IMR-90 (cell line): ENCODE measurements around the gene LRIG1. TPM values are rescaled to one million over a fixed set of nuclear protein-coding genes. Genes with fewer than 3 reads are reported as not detected.
A peak's percentile ranks its signal among the peaks of the same experiment; 100 is the strongest.

ENCODE experiments used
- ATAC-seq: fragments of 200-7000 bp; cut with Tn5 transposase; 2 replicates; pipeline ENCODE4 v1.9.1; 2020; ENCODE audit warnings: low read depth, mild to moderate bottlenecking, moderate library complexity
- BruUV-seq: library from RNA; stranded (reverse); fragments of 400-500 nt; replicated peaks from 2 replicates; lab custom pipeline; 2021; lab: Mats Ljungman, UMichigan
- CTCF ChIA-PET: fragments of 300-600 bp; formaldehyde crosslinking; extraction: SDS; loops from one replicate; lab custom pipeline; 2021; ENCODE audit warnings: antibody characterized with exemption; lab: Yijun Ruan, JAX
- POLR2A ChIA-PET: fragments of 300-600 bp; sonication (Branson Sonifier 250); formaldehyde crosslinking; loops from one replicate; lab custom pipeline; 2022; ENCODE audit warnings: antibody characterized with exemption; ENCODE audit not compliant: unreplicated experiment; lab: Charles Lee
- DNase-seq: peaks from one replicate; pipeline ENCODE4 v3.0.0; 2013
- H2AFZ ChIP-seq: replicated peaks from 2 replicates; pipeline ENCODE3; 2013; ENCODE audit warnings: low read length, mild to moderate bottlenecking; ENCODE audit not compliant: poor library complexity
- H2AK5ac ChIP-seq: 2 replicates; pipeline ENCODE4 v1.6.1; 2013; ENCODE audit warnings: low read depth, low read length, inconsistent platforms
- H2AK9ac ChIP-seq: replicated peaks from 2 replicates; pipeline ENCODE3; 2013; ENCODE audit warnings: mild to moderate bottlenecking, low read depth, low read length, moderate library complexity; ENCODE audit not compliant: poor library complexity
- H2BK120ac ChIP-seq: 2 replicates; pipeline ENCODE4 v1.6.1; 2013; ENCODE audit warnings: low read depth, low read length, inconsistent platforms
- H2BK15ac ChIP-seq: 3 replicates; pipeline ENCODE4 v1.6.1; 2013; ENCODE audit warnings: low read depth, low read length, inconsistent platforms
- H2BK20ac ChIP-seq: 2 replicates; pipeline ENCODE4 v1.6.1; 2013; ENCODE audit warnings: low read depth, mild to moderate bottlenecking, inconsistent platforms, low read length, moderate library complexity
- H2BK5ac ChIP-seq: 2 replicates; pipeline ENCODE4 v1.6.1; 2013; ENCODE audit warnings: mild to moderate bottlenecking, low read depth, low read length, inconsistent platforms; ENCODE audit not compliant: poor library complexity, severe bottlenecking
- H3K14ac ChIP-seq: replicated peaks from 2 replicates; pipeline ENCODE4 v1.6.1; 2013; ENCODE audit warnings: low read depth, low read length, inconsistent platforms
- H3K18ac ChIP-seq: 2 replicates; pipeline ENCODE4 v1.6.1; 2013; ENCODE audit warnings: low read depth, low read length, control low read depth
- H3K23ac ChIP-seq: 2 replicates; pipeline ENCODE4 v1.6.1; 2013; ENCODE audit warnings: low read depth, low read length, inconsistent platforms
- H3K27ac ChIP-seq: 2 replicates; pipeline ENCODE4 v1.5.1; 2013; ENCODE audit warnings: mild to moderate bottlenecking, control low read depth, low read length; ENCODE audit not compliant: insufficient read depth
- H3K27me3 ChIP-seq: 2 replicates; pipeline ENCODE4 v1.6.1; 2013; ENCODE audit warnings: low read length; ENCODE audit not compliant: control insufficient read depth, insufficient read depth
- H3K36me3 ChIP-seq: 2 replicates; pipeline ENCODE4 v1.6.1; 2013; ENCODE audit warnings: low read length, mixed read lengths; ENCODE audit not compliant: control insufficient read depth, insufficient read depth
- H3K4ac ChIP-seq: 2 replicates; pipeline ENCODE4 v1.6.1; 2013; ENCODE audit warnings: low read depth, low read length, inconsistent platforms
- H3K4me1 ChIP-seq: 2 replicates; pipeline ENCODE4 v1.6.1; 2013; ENCODE audit warnings: low read length, mixed read lengths; ENCODE audit not compliant: control insufficient read depth, insufficient read depth
- H3K4me2 ChIP-seq: 2 replicates; pipeline ENCODE4 v1.6.1; 2013; ENCODE audit warnings: low read depth, mild to moderate bottlenecking, control low read depth, low read length, moderate library complexity
- H3K4me3 ChIP-seq: 2 replicates; pipeline ENCODE4 v1.5.1; 2013; ENCODE audit warnings: low read depth, mild to moderate bottlenecking, control low read depth, low read length, moderate library complexity; ENCODE audit not compliant: insufficient read depth
- H3K56ac ChIP-seq: 2 replicates; pipeline ENCODE4 v1.6.1; 2013; ENCODE audit warnings: low read length, inconsistent platforms; ENCODE audit not compliant: insufficient read depth; ENCODE audit errors: extremely low read depth
- H3K79me1 ChIP-seq, 2 experiments: 2 replicates each; pipeline ENCODE4 v1.6.1; 2013; ENCODE audit warnings: low read length in 2 of 2, inconsistent platforms in 1 of 2, low read depth in 1 of 2
- H3K9ac ChIP-seq: 2 replicates; pipeline ENCODE4 v1.6.1; 2013; ENCODE audit warnings: low read depth, low read length, control low read depth
- H3K9me1 ChIP-seq: 2 replicates; pipeline ENCODE4 v1.6.1; 2013; ENCODE audit warnings: low read length, inconsistent platforms; ENCODE audit not compliant: insufficient read depth
- H3K9me3 ChIP-seq: 2 replicates; pipeline ENCODE4 v1.6.1; 2013; ENCODE audit warnings: low read length; ENCODE audit not compliant: control insufficient read depth, insufficient read depth
- H4K20me1 ChIP-seq: 2 replicates; pipeline ENCODE4 v1.6.1; 2013; ENCODE audit warnings: low read length, inconsistent platforms; ENCODE audit not compliant: insufficient read depth
- H4K5ac ChIP-seq: 2 replicates; pipeline ENCODE4 v1.6.1; 2013; ENCODE audit warnings: mild to moderate bottlenecking, low read depth, low read length, control low read depth
- H4K8ac ChIP-seq, 2 experiments: 2 replicates each; pipeline ENCODE4 v1.6.1; 2013; ENCODE audit warnings: low read depth in 2 of 2, low read length in 2 of 2, control low read depth in 1 of 2, inconsistent platforms in 1 of 2
- H4K91ac ChIP-seq: 2 replicates; pipeline ENCODE4 v1.6.1; 2013; ENCODE audit warnings: low read depth, low read length, inconsistent platforms; ENCODE audit not compliant: insufficient read depth
- BHLHE40 ChIP-seq: fragments of 150-350 bp; IDR thresholded peaks from 2 replicates; pipeline ENCODE4 v1.6.1; 2016; ENCODE audit warnings: mild to moderate bottlenecking, low read depth, low read length
- CEBPB ChIP-seq: IDR thresholded peaks from 2 replicates; pipeline ENCODE4 v1.6.1; 2012; ENCODE audit warnings: low read depth, low read length, improper control_type of control experiment
- CHD1 ChIP-seq: IDR thresholded peaks from 2 replicates; pipeline ENCODE4 v1.6.1; 2012; ENCODE audit warnings: low read depth, low read length, improper control_type of control experiment
- FOS ChIP-seq: fragments of 150-350 bp; IDR thresholded peaks from 2 replicates; pipeline ENCODE4 v1.6.1; 2016; ENCODE audit warnings: low read depth, low read length
- MAFK ChIP-seq: IDR thresholded peaks from 2 replicates; pipeline ENCODE4 v1.6.1; 2012; ENCODE audit warnings: low read depth, low read length, improper control_type of control experiment
- MAZ ChIP-seq: IDR thresholded peaks from 2 replicates; pipeline ENCODE4 v1.6.1; 2012; ENCODE audit warnings: low read depth, mild to moderate bottlenecking, low read length, improper control_type of control experiment, moderate library complexity, borderline replicate concordance
- MXI1 ChIP-seq: IDR thresholded peaks from 2 replicates; pipeline ENCODE4 v1.6.1; 2012; ENCODE audit warnings: low read depth, mild to moderate bottlenecking, low read length, moderate library complexity, borderline replicate concordance
- NFE2L2 ChIP-seq: fragments of 150-350 bp; IDR thresholded peaks from 2 replicates; pipeline ENCODE4 v1.6.1; 2016; ENCODE audit warnings: low read depth, mild to moderate bottlenecking, low read length
- POLR2A ChIP-seq: IDR thresholded peaks from 2 replicates; pipeline ENCODE4 v1.6.1; 2012; ENCODE audit warnings: mild to moderate bottlenecking, low read depth, low read length
- RAD21 ChIP-seq: IDR thresholded peaks from 2 replicates; pipeline ENCODE4 v1.6.1; 2012; ENCODE audit warnings: low read length, improper control_type of control experiment
- RCOR1 ChIP-seq: IDR thresholded peaks from 2 replicates; pipeline ENCODE4 v1.6.1; 2012; ENCODE audit warnings: mild to moderate bottlenecking, low read length, improper control_type of control experiment; ENCODE audit not compliant: insufficient replicate concordance
- RFX5 ChIP-seq: IDR thresholded peaks from 2 replicates; pipeline ENCODE4 v1.8.0; 2012; ENCODE audit warnings: low read depth, mild to moderate bottlenecking, low read length, moderate library complexity
- SMC3 ChIP-seq: fragments of 150-350 bp; IDR thresholded peaks from 2 replicates; pipeline ENCODE4 v1.6.1; 2016; ENCODE audit warnings: low read depth, mild to moderate bottlenecking, antibody characterized with exemption, low read length, moderate library complexity
- WGBS, 2 experiments: methylation state at CpG; one replicate each; pipeline versions ENCODE4 v1.1.5 to v1.1.7; 2013; ENCODE audit warnings: missing lambda C conversion rate in 2 of 2; ENCODE audit not compliant: insufficient read length in 1 of 2; ENCODE audit errors: extremely low coverage in 2 of 2; 5-methylcytosine and 5-hydroxymethylcytosine counted together
- dilution Hi-C: fragments of 300-500 bp; cut with HindIII; formaldehyde crosslinking; loops from one replicate; pipeline ENCODE4 v1.14.3; 2018; ENCODE audit warnings: low sequenced_read_pairs; ENCODE audit not compliant: unreplicated experiment
- in situ Hi-C: fragments of 300-500 bp; cut with MboI; formaldehyde crosslinking; loops from 3 replicates; pipeline ENCODE4 v1.14.3; 2019; ENCODE audit warnings: low sequenced_read_pairs, inconsistent platforms, mixed read lengths
- intact Hi-C: fragments of 100-400 bp; cut with micrococcal nuclease; formaldehyde crosslinking; loops from 2 replicates; pipeline ENCODE4 v1.10.0; 2022
- polyA plus RNA-seq, 3 experiments: library from polyadenylated mRNA; depleted of rRNA; stranded (reverse); fragments of >200 nt; gene quantifications; 2 replicates each; pipeline ENCODE4 v1.2.3, GENCODE V29; 2012; ENCODE audit warnings: low replicate concordance in 1 of 3
- total RNA-seq: library from RNA; depleted of rRNA; stranded (reverse); fragments of >200 nt; gene quantifications from 2 replicates; pipeline ENCODE4 v1.2.3, GENCODE V29; 2012
- TF ChIP-seq, protein P1 (sequence below): conservative IDR thresholded peaks from 2 replicates; pipeline ENCODE4 v1.5.1; 2012; ENCODE audit warnings: mild to moderate bottlenecking, low read depth, low read length, improper control_type of control experiment
- TF ChIP-seq, protein P2 (sequence below): fragments of 150-350 bp; IDR thresholded peaks from 2 replicates; pipeline ENCODE4 v1.6.1; 2017; ENCODE audit warnings: mild to moderate bottlenecking, antibody characterized with exemption, low read length, low read depth
- TF ChIP-seq, protein P3 (sequence below): fragments of 150-350 bp; IDR thresholded peaks from 2 replicates; pipeline ENCODE4 v1.6.1; 2016; ENCODE audit warnings: low read depth, mild to moderate bottlenecking, low read length, moderate library complexity, borderline replicate concordance

Gene LRIG1
- total and polyA plus RNA-seq, 2 of the 4 experiments (the other 2 are of a cell fraction): 62.8 to 87.8 TPM

DNA sequence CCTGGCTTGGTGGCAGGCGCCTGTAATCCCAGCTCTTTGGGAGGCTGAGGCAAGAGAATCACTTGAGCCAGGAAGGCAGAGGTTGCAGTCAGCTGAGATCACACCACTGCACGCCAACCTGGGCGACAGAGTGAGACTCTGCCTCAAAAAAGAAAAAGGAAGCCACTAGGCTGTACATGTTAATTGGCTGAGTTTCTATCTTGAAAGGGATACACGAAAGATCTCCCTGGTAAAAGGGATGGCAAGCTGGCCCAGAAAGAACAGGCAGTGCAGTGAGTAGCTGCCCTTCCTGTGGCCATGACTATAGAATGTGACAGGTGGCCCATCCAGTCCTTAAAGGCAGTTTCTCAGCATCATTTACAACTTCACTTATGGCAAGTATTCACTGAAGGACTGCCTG is 12.3 kb downstream of the LRIG1 start:
- peaks cover 11% of the 10 kb centered on the region for H3K9me1 ChIP-seq
- WGBS, 2 experiments: 95% methylated on average over 3 of the region's 4 CpGs; no CpG with 5 or more reads in 1 of the 2 experiments
- peak overlapping the region; percentile 57; the same call in 1 of the 3 replicates for H2BK15ac ChIP-seq
- H4K5ac ChIP-seq: peak overlapping the region; percentile 40; the same call in 1 of the 2 replicates
- ATAC-seq: no peak
- no peak overlapping the region for H4K8ac ChIP-seq
- H2BK5ac ChIP-seq: no peak overlapping the region
- POLR2A ChIA-PET: no interaction called here
- dilution Hi-C loops (no loop called here), in situ Hi-C loops (no loop called here), intact Hi-C loops (loop anchor here (10.0 kb wide), 1 partner anchor 506 kb away; the partner anchor contains the start of gene KBTBD8)
- H2AK9ac ChIP-seq: no peak overlapping the region
- H3K4ac ChIP-seq: 0 out of 2 replicates have a peak overlapping the region, but pooled peaks have one; percentile 31
- no peak overlapping the region for H3K56ac ChIP-seq
- DNase-seq: no peak
- peaks cover 31% of the 10 kb centered on the region for H3K4me1 ChIP-seq
- 0 out of 2 replicates have a peak overlapping the region, but pooled peaks have one; percentile 17 for H2BK120ac ChIP-seq
- no peak overlapping the region for H3K27ac ChIP-seq
- H4K91ac ChIP-seq: no peak overlapping the region; the same call in 1 of the 2 replicates
- BruUV-seq: no TSS peak
- peak overlapping the region; percentile 92; the same call in 1 of the 2 replicates for H2AK5ac ChIP-seq
- H3K18ac ChIP-seq: peak overlapping the region; percentile 69
- no peak for TF ChIP-seq RFX5
- TF ChIP-seq, protein P1, sequence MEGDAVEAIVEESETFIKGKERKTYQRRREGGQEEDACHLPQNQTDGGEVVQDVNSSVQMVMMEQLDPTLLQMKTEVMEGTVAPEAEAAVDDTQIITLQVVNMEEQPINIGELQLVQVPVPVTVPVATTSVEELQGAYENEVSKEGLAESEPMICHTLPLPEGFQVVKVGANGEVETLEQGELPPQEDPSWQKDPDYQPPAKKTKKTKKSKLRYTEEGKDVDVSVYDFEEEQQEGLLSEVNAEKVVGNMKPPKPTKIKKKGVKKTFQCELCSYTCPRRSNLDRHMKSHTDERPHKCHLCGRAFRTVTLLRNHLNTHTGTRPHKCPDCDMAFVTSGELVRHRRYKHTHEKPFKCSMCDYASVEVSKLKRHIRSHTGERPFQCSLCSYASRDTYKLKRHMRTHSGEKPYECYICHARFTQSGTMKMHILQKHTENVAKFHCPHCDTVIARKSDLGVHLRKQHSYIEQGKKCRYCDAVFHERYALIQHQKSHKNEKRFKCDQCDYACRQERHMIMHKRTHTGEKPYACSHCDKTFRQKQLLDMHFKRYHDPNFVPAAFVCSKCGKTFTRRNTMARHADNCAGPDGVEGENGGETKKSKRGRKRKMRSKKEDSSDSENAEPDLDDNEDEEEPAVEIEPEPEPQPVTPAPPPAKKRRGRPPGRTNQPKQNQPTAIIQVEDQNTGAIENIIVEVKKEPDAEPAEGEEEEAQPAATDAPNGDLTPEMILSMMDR: no peak
- no peak for TF ChIP-seq RCOR1
- TF ChIP-seq RAD21: no peak
- TF ChIP-seq, protein P2, sequence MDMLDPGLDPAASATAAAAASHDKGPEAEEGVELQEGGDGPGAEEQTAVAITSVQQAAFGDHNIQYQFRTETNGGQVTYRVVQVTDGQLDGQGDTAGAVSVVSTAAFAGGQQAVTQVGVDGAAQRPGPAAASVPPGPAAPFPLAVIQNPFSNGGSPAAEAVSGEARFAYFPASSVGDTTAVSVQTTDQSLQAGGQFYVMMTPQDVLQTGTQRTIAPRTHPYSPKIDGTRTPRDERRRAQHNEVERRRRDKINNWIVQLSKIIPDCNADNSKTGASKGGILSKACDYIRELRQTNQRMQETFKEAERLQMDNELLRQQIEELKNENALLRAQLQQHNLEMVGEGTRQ: no peak
- TF ChIP-seq CEBPB: no peak
- no peak for TF ChIP-seq MAZ
- no peak for TF ChIP-seq NFE2L2
- TF ChIP-seq, protein P3, sequence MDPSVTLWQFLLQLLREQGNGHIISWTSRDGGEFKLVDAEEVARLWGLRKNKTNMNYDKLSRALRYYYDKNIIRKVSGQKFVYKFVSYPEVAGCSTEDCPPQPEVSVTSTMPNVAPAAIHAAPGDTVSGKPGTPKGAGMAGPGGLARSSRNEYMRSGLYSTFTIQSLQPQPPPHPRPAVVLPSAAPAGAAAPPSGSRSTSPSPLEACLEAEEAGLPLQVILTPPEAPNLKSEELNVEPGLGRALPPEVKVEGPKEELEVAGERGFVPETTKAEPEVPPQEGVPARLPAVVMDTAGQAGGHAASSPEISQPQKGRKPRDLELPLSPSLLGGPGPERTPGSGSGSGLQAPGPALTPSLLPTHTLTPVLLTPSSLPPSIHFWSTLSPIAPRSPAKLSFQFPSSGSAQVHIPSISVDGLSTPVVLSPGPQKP: no peak
- no peak for TF ChIP-seq FOS
- TF ChIP-seq SMC3: no peak
- no peak for TF ChIP-seq MAFK
- no peak for TF ChIP-seq BHLHE40
- TF ChIP-seq CHD1: no peak
- no peak for TF ChIP-seq POLR2A
- no peak for TF ChIP-seq MXI1
- no peak overlapping the region for H2BK20ac ChIP-seq
- H3K27me3 ChIP-seq: no peaks in the 10 kb centered on the region
- no peaks in the 10 kb centered on the region for H3K36me3 ChIP-seq
- no peak overlapping the region for H3K23ac ChIP-seq
- CTCF ChIA-PET: interaction anchor here (0.6 to 1.2 kb wide), 3 partner anchors 81 to 333 kb away, joined by 3 to 5 read pairs (median 3); no protein-coding TSS in a partner anchor
- no peak overlapping the region for H2AFZ ChIP-seq
- H3K9ac ChIP-seq: no peak overlapping the region
- H3K79me1 ChIP-seq: peaks cover 21 to 65% of the 10 kb centered on the region in 2 experiments; a peak in 3 of 4 replicates
- H3K4me2 ChIP-seq: no peak overlapping the region
- H4K20me1 ChIP-seq: peaks cover 29% of the 10 kb centered on the region; the same call in 1 of the 2 replicates
- H3K9me3 ChIP-seq: no peaks in the 10 kb centered on the region
- 0 out of 2 replicates have a peak overlapping the region, but pooled peaks have one; percentile 12 for H3K14ac ChIP-seq
- H3K4me3 ChIP-seq: no peak overlapping the region
